ENCODE results near the gene IKBKG.
"Not testable (repeated sequence)": the region's sequence is repeated elsewhere in the genome, so short reads cannot be mapped to it uniquely, and the experiment has no call there.

The IKBKG gene

DNA sequence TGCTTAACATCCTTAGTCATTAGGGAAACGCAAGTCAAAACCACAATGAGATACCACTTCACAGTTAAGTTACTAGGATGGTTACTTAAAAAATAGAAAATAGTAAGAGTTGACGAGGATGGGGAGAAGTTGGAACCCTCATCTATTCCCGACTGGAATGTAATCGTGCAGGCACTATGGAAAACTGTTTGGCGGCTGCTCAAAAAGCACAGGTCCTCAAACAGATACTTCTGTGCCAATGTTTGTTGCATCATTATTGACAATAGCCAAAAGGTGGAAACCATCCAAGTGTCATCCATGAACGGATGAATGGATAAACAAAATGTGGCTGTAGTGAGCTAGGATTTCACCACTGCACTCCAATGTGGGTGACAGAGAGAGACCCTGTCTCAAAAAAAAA lies 60.0 kb downstream of the IKBKG start:
- TF ChIP-seq, protein P1, sequence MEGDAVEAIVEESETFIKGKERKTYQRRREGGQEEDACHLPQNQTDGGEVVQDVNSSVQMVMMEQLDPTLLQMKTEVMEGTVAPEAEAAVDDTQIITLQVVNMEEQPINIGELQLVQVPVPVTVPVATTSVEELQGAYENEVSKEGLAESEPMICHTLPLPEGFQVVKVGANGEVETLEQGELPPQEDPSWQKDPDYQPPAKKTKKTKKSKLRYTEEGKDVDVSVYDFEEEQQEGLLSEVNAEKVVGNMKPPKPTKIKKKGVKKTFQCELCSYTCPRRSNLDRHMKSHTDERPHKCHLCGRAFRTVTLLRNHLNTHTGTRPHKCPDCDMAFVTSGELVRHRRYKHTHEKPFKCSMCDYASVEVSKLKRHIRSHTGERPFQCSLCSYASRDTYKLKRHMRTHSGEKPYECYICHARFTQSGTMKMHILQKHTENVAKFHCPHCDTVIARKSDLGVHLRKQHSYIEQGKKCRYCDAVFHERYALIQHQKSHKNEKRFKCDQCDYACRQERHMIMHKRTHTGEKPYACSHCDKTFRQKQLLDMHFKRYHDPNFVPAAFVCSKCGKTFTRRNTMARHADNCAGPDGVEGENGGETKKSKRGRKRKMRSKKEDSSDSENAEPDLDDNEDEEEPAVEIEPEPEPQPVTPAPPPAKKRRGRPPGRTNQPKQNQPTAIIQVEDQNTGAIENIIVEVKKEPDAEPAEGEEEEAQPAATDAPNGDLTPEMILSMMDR (IDR thresholded peaks at IDR 0.05; ENCODE audit: control extremely low read depth, extremely low read depth, low read depth, missing control alignments) = no peak
- no peak for DNase-seq (ENCODE audit: extremely low spot score)
- CTCF ChIA-PET = no interaction called here
- POLR2A ChIA-PET = no interaction called here

DNA sequence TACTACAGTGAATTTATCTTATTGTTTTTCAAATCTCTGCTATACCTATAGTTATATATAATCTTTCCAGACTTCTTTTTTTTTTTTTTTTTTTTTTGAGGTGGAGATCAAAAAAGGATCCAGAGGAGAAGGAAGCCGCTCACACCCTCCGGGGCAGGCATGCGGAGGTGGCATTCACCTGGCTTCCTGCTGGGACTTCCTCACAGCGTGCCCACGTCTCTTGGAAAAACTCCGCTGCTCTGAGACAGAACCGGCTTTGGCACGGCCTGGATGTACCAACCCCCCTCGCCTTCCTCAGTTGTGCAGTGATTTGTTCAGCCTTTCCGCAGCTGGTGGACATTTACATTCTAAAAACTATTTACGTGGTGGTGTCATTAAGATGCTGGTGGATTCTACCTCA lies 60.6 kb downstream of the IKBKG start:
- CTCF ChIA-PET; DNase-seq (ENCODE audit: extremely low spot score); POLR2A ChIA-PET: not testable (repeated sequence)

DNA sequence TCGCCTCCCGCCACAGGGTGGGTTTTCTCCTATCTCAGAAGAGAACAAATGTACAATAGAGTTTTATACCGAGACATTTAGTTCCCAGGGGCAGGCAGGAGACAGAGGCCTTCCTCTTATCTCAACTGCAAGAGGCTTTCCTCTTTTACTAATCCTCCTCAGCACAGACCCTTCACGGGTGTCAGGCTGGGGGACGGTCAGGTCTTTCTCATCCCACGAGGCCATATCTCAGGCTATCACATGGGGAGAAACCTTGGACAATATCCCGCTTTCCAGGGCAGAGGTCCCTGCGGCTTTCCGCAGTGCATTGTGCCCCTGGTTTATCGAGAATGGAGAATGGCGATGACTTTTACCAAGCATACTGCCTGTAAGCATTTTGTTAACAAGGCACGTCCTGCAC lies 61.4 kb downstream of the IKBKG start:
- POLR2A ChIA-PET; DNase-seq (ENCODE audit: extremely low spot score); CTCF ChIA-PET: not testable (repeated sequence)

DNA sequence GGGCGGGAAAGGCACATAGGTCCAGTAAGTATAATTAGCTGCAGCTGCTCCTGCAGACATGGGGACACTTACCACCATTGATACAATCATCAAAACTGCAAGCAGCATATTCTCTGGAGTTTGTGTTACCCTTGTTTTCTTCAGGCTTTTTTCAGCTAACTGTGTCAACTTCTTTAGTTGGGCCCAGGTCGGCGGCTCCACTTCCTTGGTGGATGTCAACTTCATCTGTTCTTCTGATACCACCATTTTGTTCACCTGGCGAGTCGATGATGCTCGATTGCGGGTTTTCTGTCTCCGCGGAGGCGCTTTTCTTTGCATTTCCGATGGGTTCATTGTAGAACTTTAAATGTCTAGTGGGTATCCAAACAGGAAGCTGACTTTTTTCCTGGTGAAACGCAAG lies 63.7 kb downstream of the IKBKG start:
- POLR2A ChIA-PET; CTCF ChIA-PET; DNase-seq (ENCODE audit: extremely low spot score): not testable (repeated sequence)

DNA sequence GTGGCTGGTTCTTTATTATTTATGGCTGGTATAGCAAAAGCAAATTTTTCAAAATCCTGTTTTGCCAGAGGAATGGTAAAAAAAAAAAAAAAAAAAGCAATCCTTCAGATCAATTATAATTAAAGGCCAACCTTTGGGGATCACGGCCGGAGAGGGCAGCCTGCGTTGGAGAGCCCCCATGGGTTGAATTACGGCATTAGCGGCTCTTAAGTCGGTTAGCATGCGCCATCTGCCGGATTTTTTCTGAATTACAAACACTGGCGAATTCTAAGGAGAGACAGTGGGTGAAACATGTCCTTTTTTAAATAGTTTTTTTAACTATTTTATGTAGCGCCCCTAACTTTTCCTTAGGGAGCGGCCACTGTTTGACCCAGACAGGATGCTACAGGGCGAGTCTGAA lies 66.2 kb downstream of the IKBKG start:
- CTCF ChIA-PET; POLR2A ChIA-PET; DNase-seq (ENCODE audit: extremely low spot score): not testable (repeated sequence)
